ENCODE data around the gene GPSM1.

Gene GPSM1

GRCh38 chr9:136403915-136404800, 76.8 kb downstream of the GPSM1 start:
- TF ChIP-seq TCF12 (IDR thresholded peaks at IDR 0.05; ENCODE audit: low read depth) = no peak
- TF ChIP-seq, protein P1, sequence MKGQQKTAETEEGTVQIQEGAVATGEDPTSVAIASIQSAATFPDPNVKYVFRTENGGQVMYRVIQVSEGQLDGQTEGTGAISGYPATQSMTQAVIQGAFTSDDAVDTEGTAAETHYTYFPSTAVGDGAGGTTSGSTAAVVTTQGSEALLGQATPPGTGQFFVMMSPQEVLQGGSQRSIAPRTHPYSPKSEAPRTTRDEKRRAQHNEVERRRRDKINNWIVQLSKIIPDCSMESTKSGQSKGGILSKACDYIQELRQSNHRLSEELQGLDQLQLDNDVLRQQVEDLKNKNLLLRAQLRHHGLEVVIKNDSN (IDR thresholded peaks at IDR 0.05) = no peak
- TF ChIP-seq, protein P2, sequence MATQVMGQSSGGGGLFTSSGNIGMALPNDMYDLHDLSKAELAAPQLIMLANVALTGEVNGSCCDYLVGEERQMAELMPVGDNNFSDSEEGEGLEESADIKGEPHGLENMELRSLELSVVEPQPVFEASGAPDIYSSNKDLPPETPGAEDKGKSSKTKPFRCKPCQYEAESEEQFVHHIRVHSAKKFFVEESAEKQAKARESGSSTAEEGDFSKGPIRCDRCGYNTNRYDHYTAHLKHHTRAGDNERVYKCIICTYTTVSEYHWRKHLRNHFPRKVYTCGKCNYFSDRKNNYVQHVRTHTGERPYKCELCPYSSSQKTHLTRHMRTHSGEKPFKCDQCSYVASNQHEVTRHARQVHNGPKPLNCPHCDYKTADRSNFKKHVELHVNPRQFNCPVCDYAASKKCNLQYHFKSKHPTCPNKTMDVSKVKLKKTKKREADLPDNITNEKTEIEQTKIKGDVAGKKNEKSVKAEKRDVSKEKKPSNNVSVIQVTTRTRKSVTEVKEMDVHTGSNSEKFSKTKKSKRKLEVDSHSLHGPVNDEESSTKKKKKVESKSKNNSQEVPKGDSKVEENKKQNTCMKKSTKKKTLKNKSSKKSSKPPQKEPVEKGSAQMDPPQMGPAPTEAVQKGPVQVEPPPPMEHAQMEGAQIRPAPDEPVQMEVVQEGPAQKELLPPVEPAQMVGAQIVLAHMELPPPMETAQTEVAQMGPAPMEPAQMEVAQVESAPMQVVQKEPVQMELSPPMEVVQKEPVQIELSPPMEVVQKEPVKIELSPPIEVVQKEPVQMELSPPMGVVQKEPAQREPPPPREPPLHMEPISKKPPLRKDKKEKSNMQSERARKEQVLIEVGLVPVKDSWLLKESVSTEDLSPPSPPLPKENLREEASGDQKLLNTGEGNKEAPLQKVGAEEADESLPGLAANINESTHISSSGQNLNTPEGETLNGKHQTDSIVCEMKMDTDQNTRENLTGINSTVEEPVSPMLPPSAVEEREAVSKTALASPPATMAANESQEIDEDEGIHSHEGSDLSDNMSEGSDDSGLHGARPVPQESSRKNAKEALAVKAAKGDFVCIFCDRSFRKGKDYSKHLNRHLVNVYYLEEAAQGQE (IDR thresholded peaks at IDR 0.05; ENCODE audit: low read depth) = no peak
- TF ChIP-seq RAD21 (IDR thresholded peaks at IDR 0.05; ENCODE audit: low read depth) = no peak
- TF ChIP-seq TEAD4 (IDR thresholded peaks at IDR 0.05) = no peak
- no peak for TF ChIP-seq NFIC (IDR thresholded peaks at IDR 0.05)
- no peak for TF ChIP-seq FOXM1 (IDR thresholded peaks at IDR 0.05; ENCODE audit: borderline replicate concordance, low read depth)
- no peak for TF ChIP-seq EP300 (IDR thresholded peaks at IDR 0.05; ENCODE audit: borderline replicate concordance)
- TF ChIP-seq YY1 (IDR thresholded peaks at IDR 0.05; ENCODE audit: low read depth) = no peak
- no peak for TF ChIP-seq CREB1 (IDR thresholded peaks at IDR 0.05; ENCODE audit: low read depth)

- TF ChIP-seq EP300 (IDR thresholded peaks at IDR 0.05; ENCODE audit: borderline replicate concordance) (no peak), ZBTB7A (IDR thresholded peaks at IDR 0.05; ENCODE audit: low read depth) (no peak), YY1 (IDR thresholded peaks at IDR 0.05; ENCODE audit: low read depth) (no peak), NFIC (IDR thresholded peaks at IDR 0.05) (no peak), RAD21 (IDR thresholded peaks at IDR 0.05; ENCODE audit: low read depth) (no peak), CEBPB (IDR thresholded peaks at IDR 0.05) (no peak), TEAD4 (IDR thresholded peaks at IDR 0.05) (no peak), FOXM1 (IDR thresholded peaks at IDR 0.05; ENCODE audit: borderline replicate concordance, low read depth) (no peak), CREB1 (IDR thresholded peaks at IDR 0.05; ENCODE audit: low read depth) (no peak), TAF1 (IDR thresholded peaks at IDR 0.05; ENCODE audit: low read depth) (no peak), EGR1 (IDR thresholded peaks at IDR 0.05) (no peak), TCF12 (IDR thresholded peaks at IDR 0.05; ENCODE audit: low read depth) (no peak), MAX (IDR thresholded peaks at IDR 0.05) (no peak)
- TF ChIP-seq, protein P1 (IDR thresholded peaks at IDR 0.05) = no peak
- TF ChIP-seq, protein P2 (IDR thresholded peaks at IDR 0.05; ENCODE audit: low read depth) = no peak
Measured at GRCh38 chr9:136404801-136405136, 77.4 kb downstream of the GPSM1 start.

DNA sequence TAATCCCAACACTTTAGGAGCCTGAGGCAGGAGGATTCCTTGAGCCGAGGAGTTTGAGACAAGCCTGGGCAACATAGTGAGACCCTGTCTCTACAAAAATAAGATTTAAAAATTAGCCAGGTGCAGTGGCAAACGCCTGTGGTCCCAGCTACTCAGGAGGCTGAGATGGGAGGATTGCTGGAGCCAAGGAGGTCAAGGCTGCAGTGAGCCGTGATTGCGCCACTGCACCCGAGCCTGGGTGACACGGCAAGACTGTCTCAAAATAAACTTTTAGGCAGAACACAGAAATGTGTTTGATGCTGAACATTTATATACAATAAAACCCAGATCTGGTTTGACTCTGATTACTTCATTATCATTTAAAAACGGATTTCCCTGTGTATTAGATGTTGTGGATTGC, 78.1 kb downstream of the GPSM1 start:
- TF ChIP-seq, protein P1 (IDR thresholded peaks at IDR 0.05) = no peak
- TF ChIP-seq TAF1 (IDR thresholded peaks at IDR 0.05; ENCODE audit: low read depth) (no peak), ZBTB7A (IDR thresholded peaks at IDR 0.05; ENCODE audit: low read depth) (no peak)

GRCh38 chr9:136407911-136408310, 80.6 kb downstream of the GPSM1 start:
- TF ChIP-seq ZBTB7A (IDR thresholded peaks at IDR 0.05; ENCODE audit: low read depth) = no peak
- TF ChIP-seq, protein P2 (IDR thresholded peaks at IDR 0.05; ENCODE audit: low read depth) = no peak
- no peak for TF ChIP-seq TCF12 (IDR thresholded peaks at IDR 0.05; ENCODE audit: low read depth)
- no peak for TF ChIP-seq TEAD4 (IDR thresholded peaks at IDR 0.05)
